ENCODE data around the gene RALGAPB. TPM values are rescaled to one million over a fixed set of nuclear protein-coding genes. Genes with fewer than 3 reads are reported as not detected.
A peak's percentile ranks its signal among the peaks of the same experiment; 100 is the strongest.
"Not testable (repeated sequence)": the region's sequence is repeated elsewhere in the genome, so short reads cannot be mapped to it uniquely, and the experiment has no call there.

Gene RALGAPB
- total RNA-seq, 2 donors from 2014 or later: 24.8 to 30.1 TPM

DNA sequence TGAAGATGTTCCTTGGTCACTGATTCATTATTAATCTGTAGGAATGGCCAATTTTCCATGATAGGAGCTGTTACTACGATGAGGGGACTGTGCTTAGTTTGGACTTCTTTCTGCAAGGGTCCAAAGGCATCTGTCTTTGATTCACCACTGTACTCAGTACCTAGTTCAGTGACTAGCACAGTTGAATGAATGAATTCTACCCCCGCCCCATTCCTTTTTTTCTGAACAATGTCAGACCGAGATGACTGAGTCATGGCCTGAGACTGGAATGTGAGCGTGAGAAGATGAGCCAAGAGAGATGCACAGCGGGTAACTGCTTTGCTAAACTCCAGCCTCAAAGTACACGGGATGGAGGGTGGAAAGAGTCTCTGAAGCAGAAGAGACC lies 37.1 kb upstream of the RALGAPB start:
- Mint-ChIP-seq H3K36me3 (ENCODE audit: low read depth) (peaks cover 50% of the 10 kb centered on the region), H3K27me3 (no peaks in the 10 kb centered on the region), H3K4me1 (peaks cover 14% of the 10 kb centered on the region), H3K9me3 (no peaks in the 10 kb centered on the region), H3K27ac (peak overlapping the region; percentile 94), H3K4me3 (peak overlapping the region; percentile 92)
- ATAC-seq (replicated peaks): peak; percentile 10

GRCh38 chr20:38437796-38438195 lies 34.8 kb upstream of the RALGAPB start:
- H3K27ac Mint-ChIP-seq: no peak overlapping the region
- H3K9me3 Mint-ChIP-seq: no peaks in the 10 kb centered on the region
- peaks cover 28% of the 10 kb centered on the region for H3K36me3 Mint-ChIP-seq (ENCODE audit: low read depth)
- no peak overlapping the region for H3K4me3 Mint-ChIP-seq
- ATAC-seq (replicated peaks): no peak
- H3K4me1 Mint-ChIP-seq: peaks cover 5% of the 10 kb centered on the region
- H3K27me3 Mint-ChIP-seq: peaks cover 6% of the 10 kb centered on the region

- not testable (repeated sequence) for H3K9me3 Mint-ChIP-seq; H3K36me3 Mint-ChIP-seq (ENCODE audit: low read depth); H3K27ac Mint-ChIP-seq; H3K27me3 Mint-ChIP-seq; H3K4me1 Mint-ChIP-seq; ATAC-seq (replicated peaks); H3K4me3 Mint-ChIP-seq
Observed at GRCh38 chr20:38441110-38441509, 31.5 kb upstream of the RALGAPB start.

DNA sequence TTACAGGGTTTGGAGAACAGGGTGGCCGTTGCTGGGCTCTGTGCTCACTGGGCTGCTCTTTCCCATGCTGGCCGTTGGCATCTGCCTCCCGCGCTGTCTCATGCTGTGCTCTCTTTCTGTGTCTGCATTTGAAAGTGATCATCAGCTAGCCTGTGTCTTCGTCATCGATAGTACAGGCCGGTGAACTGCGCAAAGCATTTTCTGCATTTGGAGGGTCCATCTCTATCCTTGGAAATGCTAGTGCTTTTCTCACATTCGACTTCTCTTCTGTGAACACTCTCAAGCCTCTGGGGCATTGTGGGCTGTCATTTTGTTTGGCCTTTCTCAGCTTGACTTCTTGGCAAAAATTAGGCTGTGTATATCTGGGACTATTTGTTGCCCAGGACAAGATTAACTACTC lies 30.7 kb upstream of the RALGAPB start:
- Mint-ChIP-seq H3K27me3 (peaks cover 6% of the 10 kb centered on the region), H3K36me3 (ENCODE audit: low read depth) (no peaks in the 10 kb centered on the region), H3K4me3 (no peak overlapping the region), H3K9me3 (no peaks in the 10 kb centered on the region), H3K27ac (no peak overlapping the region), H3K4me1 (no peaks in the 10 kb centered on the region)
- ATAC-seq (replicated peaks): no peak

DNA sequence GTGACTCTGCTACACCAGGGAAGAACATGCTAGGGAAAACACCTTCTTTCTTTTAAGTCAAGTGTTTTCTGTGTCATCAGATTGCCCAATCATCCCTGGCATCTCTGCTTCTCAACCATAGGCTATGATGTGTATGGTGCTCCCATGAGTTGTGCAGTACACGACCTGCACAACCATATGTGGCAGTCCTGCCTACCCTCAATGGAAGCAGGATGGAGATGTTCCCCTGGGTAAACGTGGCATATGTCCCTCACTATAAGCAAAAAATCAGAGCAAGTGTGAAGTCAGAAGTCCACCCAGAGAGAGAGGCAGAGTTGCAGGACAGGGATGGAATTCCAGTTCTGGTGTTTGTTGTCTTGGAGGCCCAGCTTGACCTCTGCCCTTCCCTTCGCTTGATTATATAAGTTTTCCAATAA lies 27.3 kb upstream of the RALGAPB start:
- H3K4me1 Mint-ChIP-seq: no peaks in the 10 kb centered on the region
- no peaks in the 10 kb centered on the region for H3K9me3 Mint-ChIP-seq
- no peak overlapping the region for H3K27ac Mint-ChIP-seq
- ATAC-seq (replicated peaks): no peak
- peak overlapping the region; percentile 81 for H3K4me3 Mint-ChIP-seq
- H3K27me3 Mint-ChIP-seq: peaks cover 6% of the 10 kb centered on the region
- H3K36me3 Mint-ChIP-seq (ENCODE audit: low read depth): peaks cover 13% of the 10 kb centered on the region

- H3K27me3 Mint-ChIP-seq: peaks cover 6% of the 10 kb centered on the region
- H3K4me3 Mint-ChIP-seq: peak overlapping the region; percentile 81
- no peaks in the 10 kb centered on the region for H3K9me3 Mint-ChIP-seq
- peaks cover 19% of the 10 kb centered on the region for H3K36me3 Mint-ChIP-seq (ENCODE audit: low read depth)
- peaks cover 2% of the 10 kb centered on the region for H3K4me1 Mint-ChIP-seq
- peak overlapping the region; percentile 90 for H3K27ac Mint-ChIP-seq
- ATAC-seq (replicated peaks): no peak
Observed at GRCh38 chr20:38445901-38446425, 26.7 kb upstream of the RALGAPB start.

- Mint-ChIP-seq H3K27me3 (peaks cover 6% of the 10 kb centered on the region), H3K36me3 (ENCODE audit: low read depth) (peaks cover 24% of the 10 kb centered on the region), H3K27ac (peak overlapping the region; percentile 90), H3K4me1 (peaks cover 6% of the 10 kb centered on the region), H3K9me3 (no peaks in the 10 kb centered on the region), H3K4me3 (peak overlapping the region; percentile 81)
- ATAC-seq (replicated peaks): peak; percentile 99
Observed at GRCh38 chr20:38446441-38447209, 26.0 kb upstream of the RALGAPB start.

GRCh38 chr20:38447251-38447661 lies 25.4 kb upstream of the RALGAPB start:
- Mint-ChIP-seq H3K4me1 (peaks cover 6% of the 10 kb centered on the region), H3K4me3 (peak overlapping the region; percentile 81), H3K27ac (peak overlapping the region; percentile 30), H3K27me3 (no peaks in the 10 kb centered on the region), H3K9me3 (no peaks in the 10 kb centered on the region), H3K36me3 (ENCODE audit: low read depth) (peaks cover 24% of the 10 kb centered on the region)
- no peak for ATAC-seq (replicated peaks)

- ATAC-seq (replicated peaks): no peak
- Mint-ChIP-seq H3K4me1 (peaks cover 6% of the 10 kb centered on the region), H3K4me3 (peak overlapping the region; percentile 81), H3K9me3 (no peaks in the 10 kb centered on the region), H3K27me3 (no peaks in the 10 kb centered on the region), H3K36me3 (ENCODE audit: low read depth) (peaks cover 24% of the 10 kb centered on the region), H3K27ac (peak overlapping the region; percentile 30)
Observed at GRCh38 chr20:38447931-38448675, 24.5 kb upstream of the RALGAPB start.

- no peak overlapping the region for H3K27ac Mint-ChIP-seq
- H3K27me3 Mint-ChIP-seq: no peaks in the 10 kb centered on the region
- no peak overlapping the region for H3K4me3 Mint-ChIP-seq
- peaks cover 6% of the 10 kb centered on the region for H3K4me1 Mint-ChIP-seq
- H3K9me3 Mint-ChIP-seq: no peaks in the 10 kb centered on the region
- ATAC-seq (replicated peaks): no peak
- H3K36me3 Mint-ChIP-seq (ENCODE audit: low read depth): peaks cover 24% of the 10 kb centered on the region
Observed at GRCh38 chr20:38449046-38449445, 23.6 kb upstream of the RALGAPB start.

- peaks cover 24% of the 10 kb centered on the region for H3K36me3 Mint-ChIP-seq (ENCODE audit: low read depth)
- no peaks in the 10 kb centered on the region for H3K9me3 Mint-ChIP-seq
- peak overlapping the region; percentile 26 for H3K27ac Mint-ChIP-seq
- no peak for ATAC-seq (replicated peaks)
- H3K4me3 Mint-ChIP-seq: no peak overlapping the region
- no peaks in the 10 kb centered on the region for H3K27me3 Mint-ChIP-seq
- H3K4me1 Mint-ChIP-seq: peaks cover 6% of the 10 kb centered on the region
Observed at GRCh38 chr20:38450412-38450975, 22.1 kb upstream of the RALGAPB start.

DNA sequence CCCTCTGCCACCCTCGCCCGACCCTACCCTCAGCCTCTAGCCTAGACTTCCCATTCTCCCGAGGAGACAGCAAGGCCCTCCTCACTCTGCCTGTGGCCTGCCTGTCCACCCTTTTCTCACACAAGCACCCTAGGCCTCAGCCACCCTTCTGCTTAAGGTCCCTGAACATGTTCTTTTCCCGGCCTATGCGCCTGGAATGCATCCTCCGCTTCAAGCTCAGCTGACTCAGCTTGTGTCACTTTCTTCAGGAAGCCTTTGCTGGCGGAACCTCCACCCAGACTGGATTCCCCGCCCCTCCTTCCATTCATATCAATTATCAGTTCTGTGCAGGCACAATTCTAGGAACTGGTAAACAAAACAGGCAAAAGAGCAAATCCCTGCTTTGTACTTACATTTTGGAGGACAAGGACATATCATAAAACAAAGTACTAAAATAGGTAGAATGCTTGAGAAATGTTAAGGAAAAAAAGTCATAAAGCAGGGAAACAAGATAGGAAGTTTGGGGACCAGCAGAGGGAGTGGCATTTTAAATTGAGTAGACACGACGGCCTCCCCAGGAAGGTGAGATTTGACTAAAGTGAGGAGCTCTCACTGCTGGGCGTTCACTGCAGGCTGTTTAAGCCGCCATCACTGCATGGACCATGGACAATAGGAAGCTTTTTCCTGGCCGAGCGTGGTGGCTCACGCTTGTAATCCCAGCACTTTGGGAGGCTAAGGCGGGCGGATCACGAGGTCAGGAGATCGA lies 19.6 kb upstream of the RALGAPB start:
- H3K27ac Mint-ChIP-seq: no peak overlapping the region
- H3K9me3 Mint-ChIP-seq: no peaks in the 10 kb centered on the region
- no peak for ATAC-seq (replicated peaks)
- no peaks in the 10 kb centered on the region for H3K27me3 Mint-ChIP-seq
- peaks cover 6% of the 10 kb centered on the region for H3K4me1 Mint-ChIP-seq
- no peak overlapping the region for H3K4me3 Mint-ChIP-seq
- H3K36me3 Mint-ChIP-seq (ENCODE audit: low read depth): peaks cover 24% of the 10 kb centered on the region

DNA sequence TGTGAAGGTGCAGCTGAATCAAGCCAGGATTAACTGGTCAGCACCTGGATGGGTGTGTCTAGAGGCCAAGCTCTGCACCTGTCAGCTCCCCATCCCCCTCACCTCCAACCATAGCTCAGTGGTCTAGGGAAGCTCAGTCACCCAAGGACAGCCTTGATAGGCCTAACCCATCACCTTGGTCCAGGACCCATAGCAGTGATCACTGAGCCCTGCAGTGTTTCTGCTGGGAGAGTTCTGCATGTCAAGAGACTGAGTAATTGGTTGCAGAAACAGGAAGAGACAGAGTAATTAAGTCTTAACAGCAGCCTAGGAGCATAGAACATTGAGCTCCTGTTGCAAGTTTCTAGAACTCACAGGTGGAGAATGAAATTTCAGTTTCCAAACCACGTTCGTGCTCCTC lies 18.7 kb upstream of the RALGAPB start:
- no peaks in the 10 kb centered on the region for H3K27me3 Mint-ChIP-seq
- peaks cover 24% of the 10 kb centered on the region for H3K36me3 Mint-ChIP-seq (ENCODE audit: low read depth)
- H3K4me1 Mint-ChIP-seq: peaks cover 6% of the 10 kb centered on the region
- H3K9me3 Mint-ChIP-seq: no peaks in the 10 kb centered on the region
- H3K27ac Mint-ChIP-seq: no peak overlapping the region
- no peak overlapping the region for H3K4me3 Mint-ChIP-seq
- ATAC-seq (replicated peaks): no peak
